ENCODE measurements around the gene RPL13A. TPM values are rescaled to one million over a fixed set of nuclear protein-coding genes. Genes with fewer than 3 reads are reported as not detected.

RPL13A gene
- total and polyA plus RNA-seq, 2 of the 13 experiments (the other 11 are each of a cell fraction or from before 2014, with no cell fraction given) = 2,601 to 3,407 TPM

DNA sequence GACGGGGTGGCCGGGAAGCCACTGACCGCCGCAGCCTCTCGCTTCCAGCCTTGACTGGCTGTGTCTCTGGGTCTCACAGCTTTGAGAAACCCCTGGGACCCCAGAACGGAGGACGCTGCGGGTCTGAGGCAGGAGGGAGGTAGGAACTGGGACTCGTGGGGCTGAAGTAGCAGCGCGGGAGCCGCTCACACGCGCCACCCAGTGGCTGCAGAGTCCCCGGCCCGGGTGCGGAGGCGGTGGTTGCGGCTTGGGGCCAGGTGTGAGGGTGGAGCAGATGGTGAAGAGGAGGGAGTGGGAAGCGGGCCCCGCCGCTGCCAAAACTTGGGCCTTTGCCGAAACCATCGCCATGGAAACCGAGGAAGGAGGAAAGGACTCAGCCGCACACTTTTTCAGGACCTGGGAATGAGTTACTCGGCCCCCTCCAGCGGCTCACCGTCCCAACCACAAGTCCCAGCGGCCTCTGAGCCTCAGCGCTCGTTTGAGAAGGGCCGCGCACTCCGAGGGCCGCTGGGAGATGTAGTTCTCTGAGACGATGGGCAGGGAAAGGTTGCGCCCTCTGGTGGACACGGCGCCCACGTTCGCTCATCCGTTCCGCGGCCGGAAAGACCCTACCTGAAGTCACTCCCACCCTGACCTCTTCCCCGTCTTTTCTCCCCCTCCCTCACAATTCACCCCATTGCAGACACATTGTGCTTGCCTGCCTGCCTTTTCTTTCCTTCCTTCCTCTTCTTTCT, 43.9 kb upstream of the RPL13A start (continued):
- no peak for TF ChIP-seq TERF1 (CRISPR knock-in tag; IDR thresholded peaks at IDR 0.05)
- TF ChIP-seq ZNF512B (CRISPR knock-in tag; IDR thresholded peaks at IDR 0.05; ENCODE audit: borderline replicate concordance) = no peak
- no peak for TF ChIP-seq REST (IDR thresholded peaks at IDR 0.05; ENCODE audit: borderline replicate concordance in 1 of 2, low read depth in 1 of 2, low read length in 2 of 2)
- TF ChIP-seq GFI1 (CRISPR knock-in tag; IDR thresholded peaks at IDR 0.05; ENCODE audit: borderline replicate concordance) = no peak
- TF ChIP-seq THYN1 (CRISPR knock-in tag; IDR thresholded peaks at IDR 0.05; ENCODE audit: borderline replicate concordance, low read depth) = no peak
- TF ChIP-seq ZNF276 (CRISPR knock-in tag; IDR thresholded peaks at IDR 0.05; ENCODE audit: low read depth) = peak; percentile 66; the same call in 1 of the 2 replicates
- no peak for TF ChIP-seq KLF6 (CRISPR knock-in tag; IDR thresholded peaks at IDR 0.05)
- no peak for TF ChIP-seq SP1 (IDR thresholded peaks at IDR 0.05)
- TF ChIP-seq SP1 (CRISPR knock-in tag; IDR thresholded peaks at IDR 0.05) = peak; percentile 43; the same call in 1 of the 2 replicates
- TF ChIP-seq ZFX (CRISPR knock-in tag; IDR thresholded peaks at IDR 0.05; ENCODE audit: low read depth) = peak; percentile 73
- TF ChIP-seq MIER3 (CRISPR knock-in tag; IDR thresholded peaks at IDR 0.05; ENCODE audit: borderline replicate concordance) = peak; percentile 19; the same call in 1 of the 2 replicates
- peak; percentile 45 for TF ChIP-seq TBL1XR1 (IDR thresholded peaks at IDR 0.05; ENCODE audit: borderline replicate concordance, low read length, partially characterized antibody)
- peak; percentile 34; the same call in 1 of the 2 replicates for TF ChIP-seq MED13 (CRISPR knock-in tag; IDR thresholded peaks at IDR 0.05)
- no peak for TF ChIP-seq SNAPC2 (CRISPR knock-in tag; IDR thresholded peaks at IDR 0.05)
- TF ChIP-seq ZFP36L2 (CRISPR knock-in tag; IDR thresholded peaks at IDR 0.05) = no peak
- TF ChIP-seq TEAD2 (CRISPR knock-in tag; IDR thresholded peaks at IDR 0.05) = no peak
- TF ChIP-seq UBTF (CRISPR knock-in tag; IDR thresholded peaks at IDR 0.05) = peak; percentile 69

Data from HepG2 (cell line).